Panc1 (cell line): ENCODE results near the gene PAPSS1.

ENCODE experiments used
- POLR2AphosphoS5 ChIP-seq: IDR thresholded peaks from 2 replicates; pipeline ENCODE4 v1.6.1; 2012; ENCODE audit warnings: mild to moderate bottlenecking, low read depth, low read length, moderate library complexity
- SIN3A ChIP-seq: IDR thresholded peaks from 2 replicates; pipeline ENCODE4 v1.6.1; 2012; ENCODE audit warnings: low read depth, mild to moderate bottlenecking, low read length, moderate library complexity, borderline replicate concordance; ENCODE audit not compliant: insufficient read depth
- TCF7L2 ChIP-seq: IDR thresholded peaks from 2 replicates; pipeline ENCODE4 v1.6.1; 2011; ENCODE audit warnings: mild to moderate bottlenecking, low read depth, low read length, inconsistent platforms
- TF ChIP-seq, protein P1 (sequence below): fragments of 450-650 bp; IDR thresholded peaks from 2 replicates; pipeline ENCODE4 v1.5.1; 2017; ENCODE audit warnings: mild to moderate bottlenecking
- TF ChIP-seq, protein P2 (sequence below), 2 experiments: IDR thresholded peaks; 2 replicates each; pipeline ENCODE4 v1.6.1; 2011 to 2012; ENCODE audit warnings: low read depth in 2 of 2, control low read depth in 1 of 2, low read length in 1 of 2, mild to moderate bottlenecking in 1 of 2, moderate library complexity in 1 of 2; ENCODE audit not compliant: insufficient read depth in 1 of 2

- TF ChIP-seq, protein P1, sequence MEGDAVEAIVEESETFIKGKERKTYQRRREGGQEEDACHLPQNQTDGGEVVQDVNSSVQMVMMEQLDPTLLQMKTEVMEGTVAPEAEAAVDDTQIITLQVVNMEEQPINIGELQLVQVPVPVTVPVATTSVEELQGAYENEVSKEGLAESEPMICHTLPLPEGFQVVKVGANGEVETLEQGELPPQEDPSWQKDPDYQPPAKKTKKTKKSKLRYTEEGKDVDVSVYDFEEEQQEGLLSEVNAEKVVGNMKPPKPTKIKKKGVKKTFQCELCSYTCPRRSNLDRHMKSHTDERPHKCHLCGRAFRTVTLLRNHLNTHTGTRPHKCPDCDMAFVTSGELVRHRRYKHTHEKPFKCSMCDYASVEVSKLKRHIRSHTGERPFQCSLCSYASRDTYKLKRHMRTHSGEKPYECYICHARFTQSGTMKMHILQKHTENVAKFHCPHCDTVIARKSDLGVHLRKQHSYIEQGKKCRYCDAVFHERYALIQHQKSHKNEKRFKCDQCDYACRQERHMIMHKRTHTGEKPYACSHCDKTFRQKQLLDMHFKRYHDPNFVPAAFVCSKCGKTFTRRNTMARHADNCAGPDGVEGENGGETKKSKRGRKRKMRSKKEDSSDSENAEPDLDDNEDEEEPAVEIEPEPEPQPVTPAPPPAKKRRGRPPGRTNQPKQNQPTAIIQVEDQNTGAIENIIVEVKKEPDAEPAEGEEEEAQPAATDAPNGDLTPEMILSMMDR = peak; percentile 13; the same call in 1 of the 2 replicates
- no peak for TF ChIP-seq SIN3A
- no peak for TF ChIP-seq TCF7L2
- no peak for TF ChIP-seq POLR2AphosphoS5
- TF ChIP-seq, protein P2, sequence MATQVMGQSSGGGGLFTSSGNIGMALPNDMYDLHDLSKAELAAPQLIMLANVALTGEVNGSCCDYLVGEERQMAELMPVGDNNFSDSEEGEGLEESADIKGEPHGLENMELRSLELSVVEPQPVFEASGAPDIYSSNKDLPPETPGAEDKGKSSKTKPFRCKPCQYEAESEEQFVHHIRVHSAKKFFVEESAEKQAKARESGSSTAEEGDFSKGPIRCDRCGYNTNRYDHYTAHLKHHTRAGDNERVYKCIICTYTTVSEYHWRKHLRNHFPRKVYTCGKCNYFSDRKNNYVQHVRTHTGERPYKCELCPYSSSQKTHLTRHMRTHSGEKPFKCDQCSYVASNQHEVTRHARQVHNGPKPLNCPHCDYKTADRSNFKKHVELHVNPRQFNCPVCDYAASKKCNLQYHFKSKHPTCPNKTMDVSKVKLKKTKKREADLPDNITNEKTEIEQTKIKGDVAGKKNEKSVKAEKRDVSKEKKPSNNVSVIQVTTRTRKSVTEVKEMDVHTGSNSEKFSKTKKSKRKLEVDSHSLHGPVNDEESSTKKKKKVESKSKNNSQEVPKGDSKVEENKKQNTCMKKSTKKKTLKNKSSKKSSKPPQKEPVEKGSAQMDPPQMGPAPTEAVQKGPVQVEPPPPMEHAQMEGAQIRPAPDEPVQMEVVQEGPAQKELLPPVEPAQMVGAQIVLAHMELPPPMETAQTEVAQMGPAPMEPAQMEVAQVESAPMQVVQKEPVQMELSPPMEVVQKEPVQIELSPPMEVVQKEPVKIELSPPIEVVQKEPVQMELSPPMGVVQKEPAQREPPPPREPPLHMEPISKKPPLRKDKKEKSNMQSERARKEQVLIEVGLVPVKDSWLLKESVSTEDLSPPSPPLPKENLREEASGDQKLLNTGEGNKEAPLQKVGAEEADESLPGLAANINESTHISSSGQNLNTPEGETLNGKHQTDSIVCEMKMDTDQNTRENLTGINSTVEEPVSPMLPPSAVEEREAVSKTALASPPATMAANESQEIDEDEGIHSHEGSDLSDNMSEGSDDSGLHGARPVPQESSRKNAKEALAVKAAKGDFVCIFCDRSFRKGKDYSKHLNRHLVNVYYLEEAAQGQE (IDR thresholded peaks at IDR 0.05; ENCODE audit: insufficient read depth in 1 of 2, low read depth in 2 of 2, low read length in 1 of 2) = no peak
These were observed 53.9 kb downstream of the PAPSS1 start for GRCh38 chr4:107666134-107666533.
